Measurements from ENCODE around the gene PARL. TPM values are rescaled to one million over a fixed set of nuclear protein-coding genes. Genes with fewer than 3 reads are reported as not detected.

PARL gene
- total and polyA plus RNA-seq, 10 of the 15 experiments (the other 5 are each of a cell fraction or from before 2014, with no cell fraction given), result 49.7 to 113 (median 77.2) TPM

- ChIA-PET RAD21 (ENCODE audit: unreplicated experiment) (interaction anchor here (1.0 kb wide), 1 partner anchor 85 kb away, joined by 3 read pairs; no protein-coding TSS in a partner anchor), CTCF (interaction anchor here (0.6 kb wide), 1 partner anchor 17 kb away, joined by 3 read pairs; no protein-coding TSS in a partner anchor), POLR2A (interaction anchor here (0.6 kb wide), 1 partner anchor 195 kb away, joined by 4 read pairs; no protein-coding TSS in a partner anchor), SMC1A (ENCODE audit: uncharacterized antibody, unreplicated experiment) (interaction anchor here (0.9 to 1.5 kb wide), 2 partner anchors 97 to 104 kb away, joined by 3 to 4 read pairs; partner anchors contain the start of gene ABCC5)
- no TSS peak for BruUV-seq (replicated peaks)
- FAIRE-seq (no peak), ATAC-seq (no peak), DNase-seq (ENCODE audit: low read depth, low spot score) (no peak)
- 75% methylated on average over 14 of the region's 14 CpGs for WGBS (ENCODE audit: insufficient coverage, insufficient replicate concordance, low lambda C conversion rate, missing lambda C conversion rate)
- Histone ChIP-seq H3K79me2 (ENCODE audit: control insufficient read depth, insufficient read depth, low read length) (no peaks in the 10 kb centered on the region), H4K20me1 (ENCODE audit: control insufficient read depth, insufficient read depth) (no peaks in the 10 kb centered on the region), H3K4me2 (ENCODE audit: control insufficient read depth, insufficient read depth) (no peak overlapping the region), H3K27me3 (replicated peaks in 1 of 2; ENCODE audit: control insufficient read depth in 2 of 2, insufficient read depth in 2 of 2, low read length in 1 of 2) (no peaks in the 10 kb centered on the region), H3K36me3 (ENCODE audit: control insufficient read depth in 2 of 2, insufficient read depth in 2 of 2, low read length in 1 of 2) (no peaks in the 10 kb centered on the region; a peak in 1 of 4 replicates), H3K9me3 (replicated peaks; ENCODE audit: control insufficient read depth, insufficient read depth, low read length) (no peaks in the 10 kb centered on the region), H3K4me1 (ENCODE audit: control insufficient read depth, insufficient read depth, low read length) (peaks cover 2% of the 10 kb centered on the region), H2AFZ (ENCODE audit: control insufficient read depth, low read depth, low read length) (no peak overlapping the region), H3K9ac (ENCODE audit: control insufficient read depth, insufficient read depth, low read length) (no peak overlapping the region), H3K27ac (ENCODE audit: control insufficient read depth, insufficient read depth) (no peak overlapping the region), H3K4me3 (no peak overlapping the region)
- TF ChIP-seq CBX3 (IDR thresholded peaks at IDR 0.05; ENCODE audit: borderline replicate concordance, low read depth) (no peak), DPF2 (IDR thresholded peaks at IDR 0.05) (no peak), BHLHE40 (IDR thresholded peaks at IDR 0.05; ENCODE audit: borderline replicate concordance in 1 of 2, low read depth in 2 of 2, low read length in 1 of 2) (no peak), RB1 (IDR thresholded peaks at IDR 0.05; ENCODE audit: borderline replicate concordance) (no peak), ZNF687 (IDR thresholded peaks at IDR 0.05) (no peak), SPI1 (IDR thresholded peaks at IDR 0.05; ENCODE audit: borderline replicate concordance, insufficient read depth, low read depth, low read length) (no peak), KLF5 (IDR thresholded peaks at IDR 0.05; ENCODE audit: partially characterized antibody) (no peak), ZBTB33 (IDR thresholded peaks at IDR 0.05) (no peak)
- TF ChIP-seq, protein P1, sequence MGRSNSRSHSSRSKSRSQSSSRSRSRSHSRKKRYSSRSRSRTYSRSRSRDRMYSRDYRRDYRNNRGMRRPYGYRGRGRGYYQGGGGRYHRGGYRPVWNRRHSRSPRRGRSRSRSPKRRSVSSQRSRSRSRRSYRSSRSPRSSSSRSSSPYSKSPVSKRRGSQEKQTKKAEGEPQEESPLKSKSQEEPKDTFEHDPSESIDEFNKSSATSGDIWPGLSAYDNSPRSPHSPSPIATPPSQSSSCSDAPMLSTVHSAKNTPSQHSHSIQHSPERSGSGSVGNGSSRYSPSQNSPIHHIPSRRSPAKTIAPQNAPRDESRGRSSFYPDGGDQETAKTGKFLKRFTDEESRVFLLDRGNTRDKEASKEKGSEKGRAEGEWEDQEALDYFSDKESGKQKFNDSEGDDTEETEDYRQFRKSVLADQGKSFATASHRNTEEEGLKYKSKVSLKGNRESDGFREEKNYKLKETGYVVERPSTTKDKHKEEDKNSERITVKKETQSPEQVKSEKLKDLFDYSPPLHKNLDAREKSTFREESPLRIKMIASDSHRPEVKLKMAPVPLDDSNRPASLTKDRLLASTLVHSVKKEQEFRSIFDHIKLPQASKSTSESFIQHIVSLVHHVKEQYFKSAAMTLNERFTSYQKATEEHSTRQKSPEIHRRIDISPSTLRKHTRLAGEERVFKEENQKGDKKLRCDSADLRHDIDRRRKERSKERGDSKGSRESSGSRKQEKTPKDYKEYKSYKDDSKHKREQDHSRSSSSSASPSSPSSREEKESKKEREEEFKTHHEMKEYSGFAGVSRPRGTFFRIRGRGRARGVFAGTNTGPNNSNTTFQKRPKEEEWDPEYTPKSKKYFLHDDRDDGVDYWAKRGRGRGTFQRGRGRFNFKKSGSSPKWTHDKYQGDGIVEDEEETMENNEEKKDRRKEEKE (IDR thresholded peaks at IDR 0.05), result no peak
- in situ Hi-C loops (cut with MboI), result no loop called here
- intact Hi-C loops (cut with micrococcal nuclease; ENCODE audit: unreplicated experiment), result no loop called here
These were observed 35.7 kb upstream of the PARL start for GRCh38 chr3:183920416-183920815.
